H1 (cell line): Measurements from ENCODE around the gene P3H3. TPM values are rescaled to one million over a fixed set of nuclear protein-coding genes. Genes with fewer than 3 reads are reported as not detected.

Source experiments
- CBX8 ChIP-seq: fragments of 300-800, 300-1000 bp; sonication (generic); IDR thresholded peaks from 2 replicates; pipeline ENCODE4 v1.7.1; 2016; ENCODE audit warnings: low read depth, low read length, borderline replicate concordance
- CHD7 ChIP-seq: fragments of 300-600 bp; sonication (generic); IDR thresholded peaks from 2 replicates; pipeline ENCODE4 v1.7.1; 2012; ENCODE audit warnings: low read length, moderate library complexity, mild to moderate bottlenecking, inconsistent platforms; ENCODE audit not compliant: insufficient replicate concordance
- E2F6 ChIP-seq: IDR thresholded peaks from 2 replicates; pipeline ENCODE4 v1.6.1; 2012; ENCODE audit warnings: inconsistent platforms
- KDM4A ChIP-seq: IDR thresholded peaks from one replicate; pipeline ENCODE4 v1.7.1; 2012; ENCODE audit warnings: low read depth, mild to moderate bottlenecking, moderate library complexity, low read length, inconsistent platforms; ENCODE audit not compliant: severe bottlenecking
- NANOG ChIP-seq: IDR thresholded peaks from 2 replicates; pipeline ENCODE4 v1.6.1; 2011; ENCODE audit warnings: low read length, low read depth, mild to moderate bottlenecking, inconsistent platforms; ENCODE audit not compliant: insufficient read depth, poor library complexity, severe bottlenecking
- SUZ12 ChIP-seq: fragments of 200-600 bp; sonication (generic); IDR thresholded peaks from 2 replicates; pipeline ENCODE4 v1.6.1; 2012; ENCODE audit warnings: mild to moderate bottlenecking, inconsistent platforms, low read length, moderate library complexity, mixed read lengths
- TCF12 ChIP-seq: IDR thresholded peaks from 2 replicates; pipeline ENCODE4 v1.6.1; 2011; ENCODE audit warnings: low read depth, mild to moderate bottlenecking, low read length
- YY1 ChIP-seq: IDR thresholded peaks from 2 replicates; pipeline ENCODE4 v1.6.1; 2011; ENCODE audit warnings: low read depth, mild to moderate bottlenecking, low read length
- polyA plus RNA-seq, 7 experiments: library from polyadenylated mRNA; depleted of rRNA in 3 of 7; stranded (reverse) in 5 of 7; unstranded in 2 of 7; fragments of >200 nt in 5 of 7; fragments of 200-250 nt in 2 of 7; gene quantifications; 1 replicate in 5 of 7; 2 replicates in 1 of 7; 4 replicates in 1 of 7; pipeline versions ENCODE4 v1.2.1 to v1.2.3, GENCODE V29; 2011 to 2013; ENCODE audit warnings: missing spikeins in 2 of 7, mixed read lengths in 2 of 7
- total RNA-seq: library from RNA; stranded (reverse); fragmentation: NEBNext Ultra II Directional; extraction: Animal tissue kit (Norgen Biotek cat#: 25700); gene quantifications from 2 replicates; pipeline ENCODE4 v1.2.1, GENCODE V29; 2021

The P3H3 gene
- total and polyA plus RNA-seq, 2 of the 8 experiments (the other 6 are each of a cell fraction or from before 2014, with no cell fraction given) = 22.9 to 43.5 TPM

GRCh38 chr12:6778574-6779550 lies 49.3 kb upstream of the P3H3 start (continued):
- TF ChIP-seq CHD7 (no peak), CBX8 (no peak), SUZ12 (no peak), YY1 (no peak), E2F6 (peak; percentile 22; the same call in 1 of the 2 replicates), TCF12 (no peak), KDM4A (peak; percentile 60), NANOG (no peak)
